AG09319 (cell line): Measurements from ENCODE around the gene CDH4.

Experiments used
- DNase-seq: peaks from one replicate; pipeline ENCODE4 v3.0.0-alpha.2; 2010; ENCODE audit warnings: low read depth; ENCODE audit errors: extremely low read depth
- TF ChIP-seq, protein P1 (sequence below): IDR thresholded peaks from 2 replicates; pipeline ENCODE4 v1.5.1; 2011; ENCODE audit warnings: low read depth, mild to moderate bottlenecking, inconsistent platforms, low read length, moderate library complexity

Gene CDH4

DNA sequence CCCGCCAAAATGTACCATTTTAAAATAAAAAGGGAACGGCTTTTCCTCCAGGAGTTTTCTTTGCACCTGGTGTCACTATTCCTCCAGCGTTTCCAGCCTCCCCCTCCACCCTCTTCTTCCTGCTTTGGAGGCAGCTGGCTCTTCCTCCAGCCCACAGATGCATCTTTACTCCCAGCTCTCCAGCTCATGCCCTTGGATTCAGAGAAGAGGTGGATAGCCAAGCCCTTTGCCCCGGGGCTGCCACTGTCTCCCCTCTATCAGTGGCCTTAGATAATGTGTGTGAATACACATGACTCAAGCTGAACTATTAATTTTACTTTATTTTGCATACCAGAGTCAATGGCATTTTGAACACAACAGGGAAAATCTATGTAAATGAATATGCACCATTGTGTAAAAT lies 15.3 kb upstream of the CDH4 start:
- TF ChIP-seq, protein P1, sequence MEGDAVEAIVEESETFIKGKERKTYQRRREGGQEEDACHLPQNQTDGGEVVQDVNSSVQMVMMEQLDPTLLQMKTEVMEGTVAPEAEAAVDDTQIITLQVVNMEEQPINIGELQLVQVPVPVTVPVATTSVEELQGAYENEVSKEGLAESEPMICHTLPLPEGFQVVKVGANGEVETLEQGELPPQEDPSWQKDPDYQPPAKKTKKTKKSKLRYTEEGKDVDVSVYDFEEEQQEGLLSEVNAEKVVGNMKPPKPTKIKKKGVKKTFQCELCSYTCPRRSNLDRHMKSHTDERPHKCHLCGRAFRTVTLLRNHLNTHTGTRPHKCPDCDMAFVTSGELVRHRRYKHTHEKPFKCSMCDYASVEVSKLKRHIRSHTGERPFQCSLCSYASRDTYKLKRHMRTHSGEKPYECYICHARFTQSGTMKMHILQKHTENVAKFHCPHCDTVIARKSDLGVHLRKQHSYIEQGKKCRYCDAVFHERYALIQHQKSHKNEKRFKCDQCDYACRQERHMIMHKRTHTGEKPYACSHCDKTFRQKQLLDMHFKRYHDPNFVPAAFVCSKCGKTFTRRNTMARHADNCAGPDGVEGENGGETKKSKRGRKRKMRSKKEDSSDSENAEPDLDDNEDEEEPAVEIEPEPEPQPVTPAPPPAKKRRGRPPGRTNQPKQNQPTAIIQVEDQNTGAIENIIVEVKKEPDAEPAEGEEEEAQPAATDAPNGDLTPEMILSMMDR: no peak
- DNase-seq: no peak

DNA sequence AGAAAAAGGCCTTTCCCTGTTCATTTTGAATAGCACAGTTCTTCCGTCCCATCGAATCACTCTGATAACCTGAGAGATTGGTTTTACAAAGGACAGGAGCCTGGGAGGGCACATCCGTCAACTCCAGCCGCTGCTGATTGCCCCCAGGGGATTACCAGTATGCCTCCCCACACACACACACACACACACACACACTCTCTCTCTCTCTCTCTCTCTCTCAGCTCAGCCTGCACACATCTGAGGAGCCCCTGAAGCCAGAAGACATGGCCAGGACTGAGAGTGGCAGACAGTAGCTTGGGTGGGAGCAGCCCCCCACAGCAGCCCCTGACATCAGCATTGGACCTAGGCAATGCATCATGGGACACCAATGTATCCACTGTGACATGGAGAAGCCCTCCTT lies 13.2 kb upstream of the CDH4 start:
- no peak for DNase-seq
- TF ChIP-seq, protein P1: no peak

DNA sequence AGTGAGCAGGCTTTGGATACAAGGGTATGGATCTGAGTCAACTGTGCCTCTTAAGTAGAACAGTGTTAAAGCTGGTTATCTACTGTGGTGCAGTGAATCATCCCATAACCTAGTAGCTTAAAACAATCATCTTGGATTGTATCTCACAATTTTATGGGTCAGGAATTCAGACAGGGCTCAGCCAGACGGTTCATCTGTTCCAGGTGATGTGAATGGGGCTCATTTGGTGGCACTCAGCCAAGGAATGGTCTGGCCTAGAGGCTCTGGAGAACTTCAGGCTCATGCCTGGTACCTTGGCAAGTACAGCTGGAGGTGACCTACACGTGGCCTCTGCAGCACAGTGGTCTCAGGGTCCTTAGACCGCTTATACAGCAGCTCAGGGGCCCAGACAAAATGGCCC lies 11.2 kb upstream of the CDH4 start:
- DNase-seq: no peak

DNA sequence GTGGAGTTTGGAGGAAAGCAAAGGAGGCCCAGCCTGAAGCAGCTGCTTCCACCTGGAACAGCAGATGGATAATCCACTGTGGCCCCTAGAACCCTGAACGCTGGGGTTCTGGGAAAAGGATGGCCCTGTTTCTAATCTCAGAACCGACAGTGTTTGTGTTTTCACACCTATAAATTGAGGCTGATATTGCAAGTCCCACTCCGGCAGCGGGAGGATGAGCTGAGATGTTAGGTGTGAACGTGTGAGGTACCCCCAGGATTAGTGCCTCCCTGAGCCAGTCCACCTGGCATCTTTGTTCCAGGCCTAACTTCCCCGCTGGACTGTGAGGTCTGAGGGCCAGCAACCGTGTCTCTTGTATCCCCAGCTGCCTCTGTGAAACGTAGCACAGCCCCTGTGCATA lies 7.8 kb upstream of the CDH4 start:
- no peak for DNase-seq
- TF ChIP-seq, protein P1: no peak

More for the DNA sequence above, 11.2 kb upstream of the CDH4 start:
- TF ChIP-seq, protein P1: no peak

DNA sequence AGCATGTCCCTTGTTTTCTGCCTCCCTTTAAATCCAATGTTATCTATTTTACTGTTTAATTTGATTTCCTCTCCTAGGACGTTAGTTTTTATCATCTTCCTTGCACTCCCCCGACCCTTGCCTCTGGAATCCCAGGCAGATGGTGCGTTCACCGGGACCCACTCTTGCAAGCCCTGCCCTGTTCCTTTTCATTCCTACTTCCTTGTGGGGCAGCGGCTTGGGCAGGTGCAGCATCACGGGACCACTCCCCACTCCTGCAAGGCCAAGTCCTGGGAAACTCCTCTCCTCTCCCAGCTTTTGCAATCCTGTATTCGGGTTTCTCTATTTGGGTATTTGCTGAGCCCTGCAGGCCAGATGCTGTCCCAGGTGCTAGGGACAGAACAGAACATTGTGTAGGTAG lies 5.8 kb upstream of the CDH4 start:
- TF ChIP-seq, protein P1: no peak
- DNase-seq: no peak

DNA sequence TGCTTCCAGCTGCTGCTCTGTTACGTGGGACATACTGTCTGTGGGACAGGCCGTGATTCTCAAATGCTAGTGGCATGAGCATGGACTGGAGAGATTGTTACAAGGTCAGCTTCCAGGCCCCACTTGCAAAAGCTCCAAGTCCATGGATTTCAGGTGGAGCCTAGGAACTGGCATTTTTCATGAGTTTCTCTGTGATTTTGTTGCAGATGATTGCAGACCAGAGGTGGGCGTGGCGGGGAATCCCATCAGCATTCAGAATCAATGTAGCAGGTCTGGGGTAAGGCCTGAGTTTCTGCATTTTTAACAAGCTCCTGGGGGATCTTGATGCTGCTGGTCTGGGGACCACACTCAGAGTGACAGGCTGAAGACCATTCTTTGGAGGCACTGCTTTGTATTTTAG lies 2.4 kb upstream of the CDH4 start:
- no peak for DNase-seq
- TF ChIP-seq, protein P1: no peak

DNA sequence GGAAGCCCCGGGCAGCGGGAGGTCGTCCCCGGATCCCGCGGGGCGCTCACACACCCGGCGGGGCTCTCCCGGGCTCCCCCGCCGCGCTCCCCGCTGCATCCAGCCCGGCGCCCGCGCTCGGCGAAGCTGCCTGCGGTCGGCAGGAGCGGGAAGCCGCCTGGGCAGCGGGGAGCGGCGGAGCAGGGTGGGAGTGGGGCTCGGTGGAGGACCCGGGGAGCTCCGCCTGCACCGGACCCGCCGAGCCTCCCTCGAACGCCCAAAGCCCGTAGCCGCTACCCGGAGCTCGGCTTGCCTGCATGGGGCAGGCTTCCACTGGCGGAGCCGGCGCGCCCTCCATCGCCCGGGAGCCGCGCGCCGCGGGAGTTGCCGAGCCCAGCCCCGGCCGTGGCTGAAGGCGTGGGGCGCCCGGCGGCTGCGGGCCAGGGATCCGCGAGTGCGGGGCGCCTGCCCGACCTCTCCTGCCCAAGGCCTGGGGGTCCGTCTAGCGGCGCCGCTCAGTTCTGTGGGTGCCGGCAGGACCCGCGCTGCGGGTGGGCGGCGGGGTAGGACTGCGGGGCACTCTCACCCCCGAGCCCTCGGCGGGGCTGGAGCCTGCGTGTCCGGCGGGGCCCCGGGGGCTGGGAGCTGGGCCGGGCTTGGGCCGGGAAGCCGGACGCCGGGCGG lies 671 bp downstream of the CDH4 start:
- TF ChIP-seq, protein P1: no peak
- DNase-seq: no peak
